BE2C (cell line): ENCODE measurements around the gene MTMR11.

Experiments
- DNase-seq: peaks from one replicate; pipeline ENCODE4 v3.0.0-alpha.2; 2020
- H3K27me3 ChIP-seq: fragments of 250-450 bp; sonication (Bioruptor Pico); 2 replicates; pipeline ENCODE4 v1.5.1; 2020; ENCODE audit warnings: mild to moderate bottlenecking
- H3K36me3 ChIP-seq: fragments of 250-450 bp; sonication (Bioruptor Pico); 2 replicates; pipeline ENCODE4 v1.5.1; 2020; ENCODE audit warnings: mild to moderate bottlenecking
- H3K4me1 ChIP-seq: fragments of 250-450 bp; sonication (Bioruptor Pico); 2 replicates; pipeline ENCODE4 v1.5.1; 2020
- H3K4me3 ChIP-seq: 2 replicates; pipeline ENCODE4 v1.5.1; 2011; ENCODE audit warnings: low read depth, low read length
- H3K9me3 ChIP-seq: fragments of 250-450 bp; sonication (Bioruptor Pico); 2 replicates; pipeline ENCODE4 v1.5.1; 2020
- TF ChIP-seq, protein P1 (sequence below): IDR thresholded peaks from 2 replicates; pipeline ENCODE4 v1.5.1; 2012; ENCODE audit warnings: mild to moderate bottlenecking, low read depth, low read length

Gene MTMR11

DNA sequence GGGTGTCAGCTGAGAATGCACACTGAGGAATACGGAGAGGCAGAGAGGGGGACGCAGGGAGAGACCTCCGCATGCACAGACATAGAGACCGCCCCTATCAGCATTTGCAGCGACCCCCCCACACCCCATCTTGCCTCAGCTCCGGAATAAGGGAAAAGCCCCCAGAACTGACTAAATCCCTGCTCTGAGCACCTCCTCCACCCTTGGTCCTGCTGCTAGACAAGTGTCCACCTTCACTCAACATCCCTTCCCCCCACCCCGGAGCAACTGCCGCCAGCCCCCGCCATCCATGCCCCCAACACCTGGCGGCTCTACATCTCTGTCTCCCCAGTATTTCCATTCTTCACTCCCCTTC lies 19.8 kb downstream of the MTMR11 start:
- Histone ChIP-seq H3K27me3 (no peaks in the 10 kb centered on the region), H3K36me3 (peaks cover 8% of the 10 kb centered on the region; the same call in 1 of the 2 replicates), H3K9me3 (no peaks in the 10 kb centered on the region), H3K4me1 (peaks cover 8% of the 10 kb centered on the region), H3K4me3 (peak overlapping the region; percentile 98)
- DNase-seq = no peak
- TF ChIP-seq, protein P1, sequence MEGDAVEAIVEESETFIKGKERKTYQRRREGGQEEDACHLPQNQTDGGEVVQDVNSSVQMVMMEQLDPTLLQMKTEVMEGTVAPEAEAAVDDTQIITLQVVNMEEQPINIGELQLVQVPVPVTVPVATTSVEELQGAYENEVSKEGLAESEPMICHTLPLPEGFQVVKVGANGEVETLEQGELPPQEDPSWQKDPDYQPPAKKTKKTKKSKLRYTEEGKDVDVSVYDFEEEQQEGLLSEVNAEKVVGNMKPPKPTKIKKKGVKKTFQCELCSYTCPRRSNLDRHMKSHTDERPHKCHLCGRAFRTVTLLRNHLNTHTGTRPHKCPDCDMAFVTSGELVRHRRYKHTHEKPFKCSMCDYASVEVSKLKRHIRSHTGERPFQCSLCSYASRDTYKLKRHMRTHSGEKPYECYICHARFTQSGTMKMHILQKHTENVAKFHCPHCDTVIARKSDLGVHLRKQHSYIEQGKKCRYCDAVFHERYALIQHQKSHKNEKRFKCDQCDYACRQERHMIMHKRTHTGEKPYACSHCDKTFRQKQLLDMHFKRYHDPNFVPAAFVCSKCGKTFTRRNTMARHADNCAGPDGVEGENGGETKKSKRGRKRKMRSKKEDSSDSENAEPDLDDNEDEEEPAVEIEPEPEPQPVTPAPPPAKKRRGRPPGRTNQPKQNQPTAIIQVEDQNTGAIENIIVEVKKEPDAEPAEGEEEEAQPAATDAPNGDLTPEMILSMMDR = no peak

DNA sequence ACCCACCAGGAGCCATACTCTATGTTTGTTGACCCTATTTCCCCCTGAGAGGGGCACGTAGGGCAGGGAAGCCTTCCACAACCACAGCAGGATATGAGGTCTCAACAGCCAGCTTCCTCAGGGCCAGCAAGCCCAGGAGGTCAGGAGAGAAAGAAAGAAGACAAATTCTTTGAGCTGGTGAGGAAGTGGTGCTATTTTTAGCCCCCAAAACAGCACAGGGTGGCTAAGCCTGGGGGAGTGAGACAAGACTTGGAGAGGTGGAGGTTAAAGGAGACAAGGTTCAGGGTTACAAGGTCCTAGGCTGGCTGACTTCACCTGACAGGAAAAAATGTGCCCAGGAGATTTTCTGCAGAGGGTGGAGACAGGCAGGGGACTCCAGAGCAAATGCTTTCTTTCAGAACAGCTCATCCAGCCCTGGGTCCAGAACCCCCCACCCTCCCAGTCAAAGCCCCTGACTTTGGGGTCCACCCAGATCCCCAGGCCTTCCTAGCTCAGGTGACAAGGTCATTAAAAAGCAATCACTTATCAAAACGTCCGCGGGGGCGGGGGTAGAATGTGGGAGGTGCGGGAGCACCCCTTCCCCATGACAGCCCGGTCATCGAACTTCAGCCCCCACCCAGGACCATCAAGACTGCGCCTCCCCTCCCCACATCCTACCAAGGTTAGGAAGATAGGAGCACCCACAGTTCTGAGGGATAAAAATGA lies 20.3 kb downstream of the MTMR11 start:
- Histone ChIP-seq H3K9me3 (no peaks in the 10 kb centered on the region), H3K4me1 (peaks cover 8% of the 10 kb centered on the region), H3K4me3 (peak overlapping the region; percentile 98), H3K27me3 (no peaks in the 10 kb centered on the region), H3K36me3 (peaks cover 8% of the 10 kb centered on the region)
- TF ChIP-seq, protein P1 = no peak
- no peak for DNase-seq

DNA sequence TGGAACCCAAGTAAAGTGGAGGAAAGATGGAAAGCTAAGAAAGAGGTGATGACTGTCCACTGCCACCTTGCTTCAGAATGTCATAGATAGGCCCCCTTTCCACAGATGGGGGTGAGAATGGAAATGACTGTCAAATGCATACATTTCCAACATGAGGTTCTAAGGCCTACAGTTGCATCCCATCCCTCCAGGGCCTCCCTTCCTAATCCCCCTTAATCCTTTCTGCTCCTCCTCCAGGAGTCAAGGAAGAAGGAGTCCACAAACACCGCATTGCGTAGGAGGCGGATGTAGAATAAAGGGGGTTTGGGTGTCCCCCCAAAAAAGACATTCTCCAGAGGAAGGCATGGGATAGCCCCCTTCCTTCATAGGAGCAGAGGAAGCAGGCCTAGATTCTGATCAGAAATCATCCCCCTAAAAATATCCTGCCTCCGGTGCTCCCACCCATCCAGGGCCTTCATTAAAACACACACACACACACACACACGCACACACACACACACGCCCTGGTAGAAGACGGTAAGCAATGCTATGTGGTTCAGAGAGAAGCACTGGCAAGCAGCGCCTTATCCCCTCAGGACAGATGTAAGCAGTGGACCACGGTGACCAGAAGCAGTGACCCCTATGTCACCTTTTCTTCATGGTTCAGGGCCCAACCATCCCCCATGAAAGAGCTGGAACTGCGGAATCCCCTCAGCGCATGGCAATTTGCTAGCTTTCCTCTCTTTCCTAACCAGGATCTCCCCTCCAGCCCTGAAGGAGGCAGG lies 21.1 kb downstream of the MTMR11 start:
- peak overlapping the region; percentile 98 for H3K4me3 ChIP-seq
- H3K9me3 ChIP-seq = no peaks in the 10 kb centered on the region
- DNase-seq = no peak
- H3K27me3 ChIP-seq = no peaks in the 10 kb centered on the region
- H3K36me3 ChIP-seq = peaks cover 8% of the 10 kb centered on the region
- TF ChIP-seq, protein P1 = no peak
- H3K4me1 ChIP-seq = peaks cover 8% of the 10 kb centered on the region

DNA sequence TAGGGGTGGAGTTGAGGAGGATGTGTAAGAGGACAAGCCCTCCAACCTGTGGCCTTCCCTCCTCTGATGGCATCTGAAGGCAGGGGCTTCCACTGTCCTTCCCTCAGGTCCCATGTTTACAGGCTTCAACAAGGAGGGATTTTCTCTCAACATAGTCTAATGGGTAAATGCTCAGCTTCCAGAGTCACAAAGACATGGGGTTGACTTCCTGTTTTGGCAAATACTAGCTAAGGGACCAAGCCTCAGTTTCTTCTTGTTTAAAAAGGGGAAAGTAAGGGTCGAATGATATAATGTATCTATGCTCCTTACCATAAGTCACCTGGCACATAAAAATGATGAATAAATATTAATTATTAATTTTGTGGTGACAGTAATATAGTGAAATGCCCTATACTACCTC lies 22.1 kb downstream of the MTMR11 start:
- Histone ChIP-seq H3K9me3 (no peaks in the 10 kb centered on the region), H3K4me3 (no peak overlapping the region), H3K27me3 (no peaks in the 10 kb centered on the region), H3K4me1 (peaks cover 8% of the 10 kb centered on the region), H3K36me3 (peaks cover 15% of the 10 kb centered on the region)
- DNase-seq = no peak
- TF ChIP-seq, protein P1 = no peak

DNA sequence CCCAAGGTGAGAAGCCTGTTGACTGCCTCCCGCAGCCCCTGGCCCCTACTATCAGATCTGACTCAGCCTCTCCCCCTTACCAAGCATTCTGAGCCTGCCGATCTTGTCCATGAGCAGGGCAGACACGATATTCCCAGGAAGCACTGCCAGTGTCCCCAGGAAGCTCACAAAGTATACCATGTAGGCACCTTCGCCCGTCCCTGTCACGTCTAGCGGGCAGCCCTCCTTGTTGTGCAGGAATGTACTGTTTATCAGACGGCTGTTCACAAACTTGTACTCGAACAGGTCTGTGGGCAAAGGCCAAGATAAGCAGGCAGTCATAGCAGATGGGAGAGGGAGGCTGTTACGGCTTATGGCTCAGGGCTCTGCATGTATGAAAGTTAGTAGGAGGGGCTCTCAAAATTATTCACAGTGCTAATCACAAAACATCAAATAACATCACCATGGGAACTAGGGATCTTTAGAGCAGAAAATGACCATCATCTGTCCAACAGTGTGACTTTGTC lies 30.1 kb downstream of the MTMR11 start:
- H3K4me3 ChIP-seq = no peak overlapping the region
- peaks cover 37% of the 10 kb centered on the region for H3K36me3 ChIP-seq
- H3K4me1 ChIP-seq = no peaks in the 10 kb centered on the region
- TF ChIP-seq, protein P1 = no peak
- H3K9me3 ChIP-seq = no peaks in the 10 kb centered on the region
- no peaks in the 10 kb centered on the region for H3K27me3 ChIP-seq
- DNase-seq = no peak
